HepG2 (cell line): Measurements from ENCODE around the gene DUSP21. TPM values are rescaled to one million over a fixed set of nuclear protein-coding genes. Genes with fewer than 3 reads are reported as not detected.

Experiments
- polyA plus RNA-seq, 8 experiments: library from polyadenylated mRNA; depleted of rRNA in 3 of 8; stranded (reverse) in 7 of 8; unstranded in 1 of 8; fragments of >200 nt; fragmentation: Illumina TruSeq in 4 of 8; extraction: Trizol in 4 of 8; gene quantifications; 2 replicates each; pipeline versions ENCODE4 v1.2.1 to v1.2.3, GENCODE V29; 2011 to 2016; ENCODE audit warnings: low read depth in 4 of 8, missing spikeins in 1 of 8, mixed read lengths in 1 of 8; ENCODE audit not compliant: insufficient read depth in 1 of 8
- total RNA-seq, 5 experiments: library from RNA; depleted of rRNA; stranded (reverse); fragments of >200 nt; fragmentation: Illumina TruSeq; extraction: Trizol; gene quantifications; 2 replicates each; pipeline ENCODE4 v1.2.3, GENCODE V29; 2016; ENCODE audit warnings: low read depth in 1 of 5

Gene DUSP21
- total and polyA plus RNA-seq, 2 of the 13 experiments (the other 11 are each of a cell fraction or from before 2014, with no cell fraction given), result not detected

Other genes starting within 250 kb of the DUSP21 start
- gene KDM6A, start 29.2 kb downstream of the DUSP21 start, total RNA-seq (2016; rRNA removed; fragmentation: Illumina TruSeq; extraction: Trizol), result 18.2 and 23.1 TPM in 2 replicates
- 15.7 and 16.7 TPM in 2 replicates for gene KDM6A, start 29.2 kb downstream of the DUSP21 start, polyA plus RNA-seq (2011; rRNA removed)